A549 (cell line): ENCODE measurements around the gene THUMPD2. TPM values are rescaled to one million over a fixed set of nuclear protein-coding genes. Genes with fewer than 3 reads are reported as not detected.

Source experiments
- ATAC-seq, 2 experiments: fragments of 200-7000 bp in 1 of 2; fragments of >200 bp in 1 of 2; cut with Nextera tagmentation in 1 of 2; cut with Tn5 transposase in 1 of 2; 3 replicates each; pipeline versions ENCODE4 v1.8.0 to v1.9.1; 2018 to 2020; ENCODE audit warnings: mild to moderate bottlenecking in 1 of 2, moderate library complexity in 1 of 2
- CTCF ChIA-PET: fragments of 300-600 bp; sonication (Branson Sonifier 250); formaldehyde crosslinking; extraction: SDS; loops from one replicate; lab custom pipeline; 2021; ENCODE audit warnings: antibody characterized with exemption, inconsistent platforms; lab: Yijun Ruan, JAX
- POLR2A ChIA-PET: fragments of 350-600 bp; formaldehyde crosslinking; extraction: SDS; loops from one replicate; lab custom pipeline; 2021; ENCODE audit warnings: antibody characterized with exemption, inconsistent platforms; lab: Yijun Ruan, JAX
- DNase-seq, 2 experiments: peaks; one replicate each; pipeline versions ENCODE4 v3.0.0 to v3.0.0-alpha.2; 2011 to 2016; ENCODE audit warnings: low read depth in 1 of 2, low spot score in 1 of 2
- FAIRE-seq: peaks from 2 replicates; lab custom pipeline; 2011; peaks lifted over from hg19 to GRCh38; lab: Jason Lieb, UNC
- H3K27ac ChIP-seq, 2 experiments: fragments of >200 bp; sonication (Bioruptor Twin); formaldehyde crosslinking; 3 replicates each; pipeline ENCODE4 v1.5.1; 2016 to 2017
- H3K4me1 ChIP-seq: fragments of >200 bp; sonication (Bioruptor Twin); formaldehyde crosslinking; 3 replicates; pipeline ENCODE4 v1.6.1; 2016
- H3K4me2 ChIP-seq: fragments of >200 bp; sonication (Bioruptor Twin); formaldehyde crosslinking; 3 replicates; pipeline ENCODE4 v1.6.1; 2016
- H3K4me3 ChIP-seq: fragments of >200 bp; sonication (Bioruptor Twin); formaldehyde crosslinking; 3 replicates; pipeline ENCODE4 v1.5.1; 2016
- H3K9me3 ChIP-seq: fragments of >200 bp; sonication (Bioruptor Twin); formaldehyde crosslinking; 3 replicates; pipeline ENCODE4 v1.6.1; 2016
- BHLHE40 ChIP-seq: IDR thresholded peaks from 2 replicates; pipeline ENCODE4 v1.6.1; 2012; ENCODE audit warnings: low read depth, low read length, inconsistent platforms
- CBX2 ChIP-seq: fragments of 200-600 bp; sonication (generic); IDR thresholded peaks from 2 replicates; pipeline ENCODE4 v1.6.1; 2016; ENCODE audit warnings: low read depth, mild to moderate bottlenecking, borderline replicate concordance
- EHF ChIP-seq: fragments of 250-450 bp; sonication (Bioruptor Pico); IDR thresholded peaks from 2 replicates; pipeline ENCODE4 v1.5.0; 2020; ENCODE audit warnings: mild to moderate bottlenecking
- EHMT2 ChIP-seq: fragments of 200-600 bp; sonication (generic); IDR thresholded peaks from 2 replicates; pipeline ENCODE4 v1.6.1; 2016; ENCODE audit warnings: antibody characterized with exemption, low read depth, mild to moderate bottlenecking, moderate library complexity
- FOSL2 ChIP-seq, 2 experiments: fragments of 450-650 bp in 1 of 2; fragments of >200 bp in 1 of 2; sonication (Bioruptor Twin) in 1 of 2; formaldehyde crosslinking; IDR thresholded peaks; 2 replicates each; pipeline versions ENCODE4 v1.5.0 to v1.6.1; 2016 to 2020; ENCODE audit warnings: mild to moderate bottlenecking in 1 of 2, moderate library complexity in 1 of 2
- FOXS1 ChIP-seq: fragments of 250-450 bp; sonication (Bioruptor Pico); IDR thresholded peaks from 2 replicates; pipeline ENCODE4 v1.5.0; 2020; ENCODE audit warnings: mild to moderate bottlenecking, moderate library complexity
- GATA3 ChIP-seq: IDR thresholded peaks from 2 replicates; pipeline ENCODE4 v1.6.1; 2012; ENCODE audit warnings: borderline replicate concordance
- HOXA7 ChIP-seq: fragments of 250-450 bp; sonication (Bioruptor Pico); IDR thresholded peaks from 2 replicates; pipeline ENCODE4 v1.5.0; 2020; ENCODE audit warnings: mild to moderate bottlenecking, moderate library complexity
- KDM1A ChIP-seq: fragments of 200-600 bp; sonication (generic); IDR thresholded peaks from 2 replicates; pipeline ENCODE4 v1.6.1; 2016; ENCODE audit warnings: low read depth, mild to moderate bottlenecking
- MAFK ChIP-seq: fragments of 450-650 bp; IDR thresholded peaks from 2 replicates; pipeline ENCODE4 v1.6.1; 2014; ENCODE audit not compliant: partially characterized antibody
- NFE2L2 ChIP-seq: fragments of 150-350 bp; conservative IDR thresholded peaks from 2 replicates; pipeline ENCODE4 v1.6.1; 2014; ENCODE audit warnings: low read length
- NPAS2 ChIP-seq: fragments of 250-450 bp; sonication (Bioruptor Pico); IDR thresholded peaks from 2 replicates; pipeline ENCODE4 v1.8.0; 2022; ENCODE audit warnings: mild to moderate bottlenecking, moderate library complexity, borderline replicate concordance
- POLR2A ChIP-seq: IDR thresholded peaks from 2 replicates; pipeline ENCODE4 v1.6.1; 2012; ENCODE audit warnings: mild to moderate bottlenecking, low read length
- POLR2AphosphoS2 ChIP-seq: conservative IDR thresholded peaks from 2 replicates; pipeline ENCODE4 v1.6.1; 2012; ENCODE audit warnings: low read length, improper control_type of control experiment, inconsistent platforms
- SREBF2 ChIP-seq: fragments of 450-650 bp; IDR thresholded peaks from 2 replicates; pipeline ENCODE4 v1.6.1; 2014; ENCODE audit warnings: mild to moderate bottlenecking, moderate library complexity
- TFCP2L1 ChIP-seq: fragments of 250-450 bp; sonication (Bioruptor Pico); IDR thresholded peaks from 2 replicates; pipeline ENCODE4 v1.5.0; 2021; ENCODE audit warnings: mild to moderate bottlenecking
- TP53 ChIP-seq: fragments of 250-450 bp; sonication (Bioruptor Pico); IDR thresholded peaks from 2 replicates; pipeline ENCODE4 v1.5.0; 2021; ENCODE audit warnings: mild to moderate bottlenecking, moderate library complexity
- ZC3H11A ChIP-seq: fragments of 450-650 bp; IDR thresholded peaks from 2 replicates; pipeline ENCODE4 v1.6.1; 2014; ENCODE audit warnings: antibody characterized with exemption, mild to moderate bottlenecking
- ZNF302 ChIP-seq: fragments of 250-450 bp; sonication (Bioruptor Pico); IDR thresholded peaks from 2 replicates; pipeline ENCODE4 v1.9.0; 2021; ENCODE audit warnings: inconsistent platforms, mild to moderate bottlenecking, moderate library complexity
- WGBS: methylation state at CpG from one replicate; pipeline ENCODE4 v1.1.6; 2017; ENCODE audit errors: missing lambda C conversion rate; 5-methylcytosine and 5-hydroxymethylcytosine counted together
- polyA plus RNA-seq, 4 experiments: library from polyadenylated mRNA; depleted of rRNA in 3 of 4; stranded (reverse); fragments of >200 nt; fragmentation: RNase III in 1 of 4; extraction: RNeasy Plus Mini Kit Qiagen cat#74134 plus additional on column Dnase treatment in 1 of 4; gene quantifications; 2 replicates in 3 of 4; 3 replicates in 1 of 4; pipeline ENCODE4 v1.2.3, GENCODE V29; 2011 to 2017
- TF ChIP-seq, protein P1 (sequence below): IDR thresholded peaks from 2 replicates; pipeline ENCODE4 v1.6.1; 2012; ENCODE audit warnings: low read depth, borderline replicate concordance
- TF ChIP-seq, protein P2 (sequence below): fragments of 250-450 bp; sonication (Bioruptor Pico); IDR thresholded peaks from 2 replicates; pipeline ENCODE4 v1.5.0; 2021; ENCODE audit warnings: mild to moderate bottlenecking, moderate library complexity, borderline replicate concordance
- TF ChIP-seq, protein P3 (sequence below): fragments of >200 bp; sonication (Bioruptor Twin); formaldehyde crosslinking; IDR thresholded peaks from 2 replicates; pipeline ENCODE4 v1.6.1; 2016
- TF ChIP-seq, protein P4 (sequence below): fragments of 150-350 bp; IDR thresholded peaks from 2 replicates; pipeline ENCODE4 v1.6.1; 2014; ENCODE audit warnings: low read depth, mild to moderate bottlenecking, low read length

Gene THUMPD2
- polyA plus RNA-seq, 2 of the 4 experiments (the other 2 are of a cell fraction), result 13.8 to 25.3 TPM

DNA sequence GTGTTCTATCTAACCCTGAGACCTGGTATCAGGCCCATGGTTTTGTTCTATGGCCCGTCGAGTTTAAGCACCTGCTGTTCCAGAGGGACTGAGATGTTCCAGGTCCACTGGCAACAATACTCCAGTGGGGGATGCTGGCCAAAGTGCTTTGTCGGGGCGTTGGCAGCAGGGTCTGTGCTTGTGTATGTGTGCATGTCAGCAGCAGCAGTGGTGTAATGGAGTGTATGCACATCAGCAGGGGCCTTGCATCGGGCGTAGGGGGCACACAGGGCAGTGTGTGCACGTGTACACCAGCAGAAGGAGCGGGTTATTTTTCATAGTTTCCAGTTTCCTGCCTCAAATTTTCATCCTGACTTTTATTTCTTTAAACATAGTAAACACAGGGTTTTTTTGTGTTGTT is 37.8 kb upstream of the THUMPD2 start:
- Histone ChIP-seq H3K27ac (no peak overlapping the region), H3K4me2 (no peak overlapping the region), H3K9me3 (peaks cover 4% of the 10 kb centered on the region; the same call in 1 of the 3 replicates), H3K4me1 (no peaks in the 10 kb centered on the region), H3K4me3 (no peak overlapping the region)
- WGBS, result 16% methylated on average over 8 of the region's 8 CpGs
- peak in 1 of 2 experiments; percentile 47; a peak in 1 of 6 replicates for ATAC-seq
- ChIA-PET CTCF (no interaction called here), POLR2A (no interaction called here)
- no peak for DNase-seq
- no peak for FAIRE-seq
- TF ChIP-seq, protein P1, sequence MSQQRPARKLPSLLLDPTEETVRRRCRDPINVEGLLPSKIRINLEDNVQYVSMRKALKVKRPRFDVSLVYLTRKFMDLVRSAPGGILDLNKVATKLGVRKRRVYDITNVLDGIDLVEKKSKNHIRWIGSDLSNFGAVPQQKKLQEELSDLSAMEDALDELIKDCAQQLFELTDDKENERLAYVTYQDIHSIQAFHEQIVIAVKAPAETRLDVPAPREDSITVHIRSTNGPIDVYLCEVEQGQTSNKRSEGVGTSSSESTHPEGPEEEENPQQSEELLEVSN, result no peak
- TF ChIP-seq, protein P2, sequence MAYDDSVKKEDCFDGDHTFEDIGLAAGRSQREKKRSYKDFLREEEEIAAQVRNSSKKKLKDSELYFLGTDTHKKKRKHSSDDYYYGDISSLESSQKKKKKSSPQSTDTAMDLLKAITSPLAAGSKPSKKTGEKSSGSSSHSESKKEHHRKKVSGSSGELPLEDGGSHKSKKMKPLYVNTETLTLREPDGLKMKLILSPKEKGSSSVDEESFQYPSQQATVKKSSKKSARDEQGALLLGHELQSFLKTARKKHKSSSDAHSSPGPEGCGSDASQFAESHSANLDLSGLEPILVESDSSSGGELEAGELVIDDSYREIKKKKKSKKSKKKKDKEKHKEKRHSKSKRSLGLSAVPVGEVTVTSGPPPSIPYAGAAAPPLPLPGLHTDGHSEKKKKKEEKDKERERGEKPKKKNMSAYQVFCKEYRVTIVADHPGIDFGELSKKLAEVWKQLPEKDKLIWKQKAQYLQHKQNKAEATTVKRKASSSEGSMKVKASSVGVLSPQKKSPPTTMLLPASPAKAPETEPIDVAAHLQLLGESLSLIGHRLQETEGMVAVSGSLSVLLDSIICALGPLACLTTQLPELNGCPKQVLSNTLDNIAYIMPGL (CRISPR knock-in tag), result no peak
- TF ChIP-seq BHLHE40 (no peak), ZNF302 (no peak), POLR2AphosphoS2 (no peak), POLR2A (no peak), HOXA7 (CRISPR knock-in tag) (no peak), FOXS1 (CRISPR knock-in tag) (no peak), SREBF2 (no peak), TP53 (CRISPR knock-in tag) (no peak), FOSL2 (IDR thresholded peaks at IDR 0.05) (no peak), FOSL2 (CRISPR knock-in tag; IDR thresholded peaks at IDR 0.05) (no peak)

DNA sequence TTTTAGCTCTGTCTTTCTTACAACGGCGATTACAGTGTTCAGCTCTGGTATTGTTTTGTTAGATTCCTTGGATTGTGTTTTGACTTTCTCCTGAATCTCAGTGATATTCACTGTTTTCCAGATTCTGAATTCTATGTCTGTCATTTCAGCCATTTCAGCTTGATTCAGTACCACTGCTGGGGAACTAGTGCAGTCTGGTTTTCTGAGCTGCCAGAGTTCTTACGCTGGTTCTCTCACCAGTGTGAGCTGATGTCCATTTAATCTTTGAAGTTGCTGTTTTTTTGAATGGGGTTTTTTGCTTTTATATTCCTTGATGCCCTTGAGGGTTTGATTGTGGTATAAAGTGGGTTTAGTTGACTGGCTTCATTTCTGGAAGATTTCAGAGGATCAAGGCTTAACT is 37.4 kb upstream of the THUMPD2 start:
- H3K4me1 ChIP-seq, result no peaks in the 10 kb centered on the region
- no peak overlapping the region for H3K4me3 ChIP-seq
- no peak for ATAC-seq
- no peak for DNase-seq
- 58% methylated on average over 3 of the region's 3 CpGs for WGBS
- ChIA-PET CTCF (no interaction called here), POLR2A (no interaction called here)
- TF ChIP-seq, protein P3, sequence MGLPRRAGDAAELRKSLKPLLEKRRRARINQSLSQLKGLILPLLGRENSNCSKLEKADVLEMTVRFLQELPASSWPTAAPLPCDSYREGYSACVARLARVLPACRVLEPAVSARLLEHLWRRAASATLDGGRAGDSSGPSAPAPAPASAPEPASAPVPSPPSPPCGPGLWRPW, result no peak
- TF ChIP-seq POLR2A, result no peak
- no peak for TF ChIP-seq KDM1A
- TF ChIP-seq TFCP2L1 (CRISPR knock-in tag), result no peak
- no peak for TF ChIP-seq EHF (CRISPR knock-in tag)
- no peak for TF ChIP-seq BHLHE40
- no peak for TF ChIP-seq CBX2
- peaks cover 4% of the 10 kb centered on the region; the same call in 1 of the 3 replicates for H3K9me3 ChIP-seq
- FAIRE-seq, result no peak
- H3K4me2 ChIP-seq, result no peak overlapping the region
- no peak overlapping the region for H3K27ac ChIP-seq

DNA sequence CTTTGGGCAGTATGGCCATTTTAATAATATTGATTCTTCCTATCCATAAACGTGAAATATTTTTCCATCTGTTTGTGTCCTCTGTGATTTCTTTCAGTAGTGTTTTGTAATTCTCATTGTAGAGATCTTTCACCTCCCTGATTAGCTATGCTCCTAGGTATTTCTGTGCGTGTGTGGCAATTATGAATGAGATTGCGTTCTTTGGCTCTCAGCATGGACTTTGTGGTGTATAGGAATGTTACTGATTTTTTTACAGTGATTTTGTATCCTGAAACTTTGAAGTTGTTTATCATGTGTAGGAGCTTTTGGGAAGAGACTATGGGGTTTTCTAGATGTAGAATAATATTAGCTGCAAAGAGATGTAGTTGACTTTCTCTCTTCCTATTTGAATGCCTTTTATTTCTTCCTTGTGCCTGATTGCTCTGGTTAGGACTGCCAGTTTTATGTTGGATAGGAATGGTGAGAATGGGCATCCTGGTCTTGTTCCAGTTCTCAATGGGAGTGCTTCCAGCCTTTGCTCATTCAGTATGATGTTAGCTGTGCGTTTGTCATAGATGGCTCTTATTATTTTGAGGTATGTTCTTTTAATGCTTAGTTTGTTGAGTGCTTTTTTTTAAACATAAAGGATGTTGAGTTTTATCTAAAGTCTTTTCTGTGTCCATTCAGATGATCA is 27.0 kb upstream of the THUMPD2 start:
- Histone ChIP-seq H3K4me2 (no peak overlapping the region), H3K4me1 (no peaks in the 10 kb centered on the region), H3K27ac (no peak overlapping the region), H3K9me3 (peaks cover 24% of the 10 kb centered on the region)
- DNase-seq, result no peak
- FAIRE-seq, result no peak
- TF ChIP-seq NFE2L2, result no peak
- TF ChIP-seq, protein P4, sequence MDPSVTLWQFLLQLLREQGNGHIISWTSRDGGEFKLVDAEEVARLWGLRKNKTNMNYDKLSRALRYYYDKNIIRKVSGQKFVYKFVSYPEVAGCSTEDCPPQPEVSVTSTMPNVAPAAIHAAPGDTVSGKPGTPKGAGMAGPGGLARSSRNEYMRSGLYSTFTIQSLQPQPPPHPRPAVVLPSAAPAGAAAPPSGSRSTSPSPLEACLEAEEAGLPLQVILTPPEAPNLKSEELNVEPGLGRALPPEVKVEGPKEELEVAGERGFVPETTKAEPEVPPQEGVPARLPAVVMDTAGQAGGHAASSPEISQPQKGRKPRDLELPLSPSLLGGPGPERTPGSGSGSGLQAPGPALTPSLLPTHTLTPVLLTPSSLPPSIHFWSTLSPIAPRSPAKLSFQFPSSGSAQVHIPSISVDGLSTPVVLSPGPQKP, result no peak
- TF ChIP-seq NPAS2 (CRISPR knock-in tag), result no peak
- TF ChIP-seq GATA3, result no peak
- no peak for TF ChIP-seq ZC3H11A
- no peak for TF ChIP-seq CBX2
- no peak for TF ChIP-seq MAFK
- TF ChIP-seq EHMT2, result no peak
- TF ChIP-seq, all 56 proteins: peak for 0
- no peak for ATAC-seq
- ChIA-PET CTCF (no interaction called here), POLR2A (no interaction called here)
- H3K4me3 ChIP-seq, result no peak overlapping the region
- WGBS, result 36% methylated on average over 4 of the region's 4 CpGs
